RWPE2 (cell line): ENCODE measurements around the gene MSI2.

Experiments used
- ATAC-seq: fragments of 200-7000 bp; cut with Tn5 transposase; 3 replicates; pipeline ENCODE4 v1.9.1; 2021; ENCODE audit warnings: low read depth
- DNase-seq: peaks from one replicate; pipeline ENCODE4 v3.0.0-alpha.2; 2020; ENCODE audit warnings: low spot score
- H3K27ac ChIP-seq: fragments of 450-650 bp; 2 replicates; pipeline ENCODE4 v1.5.1; 2017; ENCODE audit warnings: mild to moderate bottlenecking; ENCODE audit not compliant: poor library complexity, severe bottlenecking
- H3K27me3 ChIP-seq: fragments of 250-450 bp; sonication (Bioruptor Pico); 2 replicates; pipeline ENCODE4 v1.5.1; 2021; ENCODE audit warnings: mild to moderate bottlenecking, moderate library complexity; ENCODE audit not compliant: insufficient read depth, poor library complexity, severe bottlenecking
- H3K36me3 ChIP-seq: fragments of 250-450 bp; sonication (Bioruptor Pico); 2 replicates; pipeline ENCODE4 v1.5.1; 2020; ENCODE audit warnings: low read depth, mild to moderate bottlenecking, moderate library complexity
- H3K4me1 ChIP-seq: fragments of 250-450 bp; sonication (Bioruptor Pico); 2 replicates; pipeline ENCODE4 v1.5.1; 2021; ENCODE audit warnings: mild to moderate bottlenecking, moderate library complexity; ENCODE audit not compliant: insufficient read depth, poor library complexity, severe bottlenecking
- H3K4me3 ChIP-seq: fragments of 250-450 bp; sonication (Bioruptor Pico); 2 replicates; pipeline ENCODE4 v1.5.1; 2021; ENCODE audit warnings: mild to moderate bottlenecking, moderate library complexity; ENCODE audit not compliant: severe bottlenecking
- H3K9me3 ChIP-seq: fragments of 250-450 bp; sonication (Bioruptor Pico); 2 replicates; pipeline ENCODE4 v1.5.1; 2021; ENCODE audit warnings: mild to moderate bottlenecking, moderate library complexity; ENCODE audit not compliant: severe bottlenecking
- CTCF ChIP-seq: fragments of 450-650 bp; IDR thresholded peaks from one replicate; pipeline ENCODE4 v1.5.1; 2017; ENCODE audit warnings: mild to moderate bottlenecking, moderate library complexity; ENCODE audit not compliant: poor library complexity, severe bottlenecking

The MSI2 gene

GRCh38 chr17:57315061-57316015 is 59.0 kb downstream of the MSI2 start:
- H3K9me3 ChIP-seq: no peaks in the 10 kb centered on the region
- no peaks in the 10 kb centered on the region for H3K27me3 ChIP-seq
- no peak overlapping the region for H3K27ac ChIP-seq
- H3K4me3 ChIP-seq: no peak overlapping the region
- DNase-seq (no peak), ATAC-seq (no peak)
- TF ChIP-seq CTCF: no peak
- peaks cover 4% of the 10 kb centered on the region for H3K36me3 ChIP-seq
- H3K4me1 ChIP-seq: peaks cover 3% of the 10 kb centered on the region

GRCh38 chr17:57316361-57316760 is 60.0 kb downstream of the MSI2 start:
- H3K36me3 ChIP-seq: no peaks in the 10 kb centered on the region; the same call in 1 of the 2 replicates
- no peaks in the 10 kb centered on the region for H3K27me3 ChIP-seq
- H3K4me1 ChIP-seq: peaks cover 3% of the 10 kb centered on the region
- no peak overlapping the region for H3K4me3 ChIP-seq
- DNase-seq (no peak), ATAC-seq (no peak)
- no peak for TF ChIP-seq CTCF
- no peaks in the 10 kb centered on the region for H3K9me3 ChIP-seq
- no peak overlapping the region for H3K27ac ChIP-seq

- Histone ChIP-seq H3K4me1 (peaks cover under 1% of the 10 kb centered on the region), H3K27ac (no peak overlapping the region), H3K27me3 (no peaks in the 10 kb centered on the region), H3K9me3 (no peaks in the 10 kb centered on the region), H3K36me3 (peaks cover 3% of the 10 kb centered on the region; the same call in 1 of the 2 replicates), H3K4me3 (no peak overlapping the region)
- DNase-seq (no peak), ATAC-seq (no peak)
- no peak for TF ChIP-seq CTCF
Measured at GRCh38 chr17:57317079-57317478, 60.8 kb downstream of the MSI2 start.

- peaks cover 8% of the 10 kb centered on the region; the same call in 1 of the 2 replicates for H3K36me3 ChIP-seq
Measured at GRCh38 chr17:57318913-57319312, 62.6 kb downstream of the MSI2 start.

More at GRCh38 chr17:57318913-57319312, 62.6 kb downstream of the MSI2 start:
- no peak for TF ChIP-seq CTCF
- Histone ChIP-seq H3K27me3 (no peaks in the 10 kb centered on the region), H3K4me1 (no peaks in the 10 kb centered on the region), H3K27ac (no peak overlapping the region), H3K9me3 (no peaks in the 10 kb centered on the region), H3K4me3 (no peak overlapping the region)
- no peak for ATAC-seq
- DNase-seq: no peak
